AG08395 (cell line): Measurements from ENCODE around the gene SLC7A7.
"Not testable (repeated sequence)": the region's sequence is repeated elsewhere in the genome, so short reads cannot be mapped to it uniquely, and the experiment has no call there.

Experiments
- DNase-seq: peaks from one replicate; pipeline ENCODE4 v3.0.0; 2012; ENCODE audit warnings: mixed read lengths, low spot score

SLC7A7 gene

DNA sequence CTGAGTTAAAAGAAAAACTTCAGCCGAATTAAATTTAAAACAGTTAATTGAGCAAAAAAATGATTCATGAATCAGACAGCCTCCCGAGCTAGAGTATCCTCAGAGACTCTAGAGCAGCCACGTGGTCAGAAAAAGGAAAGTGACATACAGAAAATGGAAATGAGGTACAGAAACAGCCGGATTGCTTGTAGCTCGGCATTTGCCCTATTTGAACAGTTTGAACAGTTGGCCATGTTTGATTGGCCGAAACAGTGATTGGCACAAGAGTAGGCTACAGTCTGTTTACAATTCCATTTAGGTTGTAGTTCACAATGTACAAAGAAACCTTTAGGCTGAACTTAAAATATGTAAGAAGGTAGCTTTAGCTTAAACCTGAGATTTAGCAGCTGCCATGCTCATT, 61.6 kb downstream of the SLC7A7 start:
- DNase-seq: no peak

DNA sequence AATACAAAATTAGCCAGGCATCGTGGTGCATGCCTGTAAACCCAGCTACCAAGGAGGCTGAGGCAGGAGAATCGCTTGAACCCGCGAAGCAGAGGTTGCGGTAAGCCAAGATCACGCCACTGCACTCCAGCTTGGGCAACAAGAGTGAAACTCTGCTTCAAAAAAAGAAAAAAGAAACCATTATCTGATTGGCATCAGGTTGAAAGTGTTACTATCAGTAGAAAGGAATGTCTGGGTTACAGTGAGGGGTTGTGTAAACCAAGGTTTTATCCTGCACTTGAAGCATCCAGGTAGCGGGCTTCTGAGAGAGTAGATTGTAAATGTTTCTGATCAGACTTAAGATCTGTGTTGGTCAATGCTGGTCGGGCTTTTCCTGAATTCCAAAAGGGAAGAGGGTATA, 62.8 kb downstream of the SLC7A7 start:
- no peak for DNase-seq

DNA sequence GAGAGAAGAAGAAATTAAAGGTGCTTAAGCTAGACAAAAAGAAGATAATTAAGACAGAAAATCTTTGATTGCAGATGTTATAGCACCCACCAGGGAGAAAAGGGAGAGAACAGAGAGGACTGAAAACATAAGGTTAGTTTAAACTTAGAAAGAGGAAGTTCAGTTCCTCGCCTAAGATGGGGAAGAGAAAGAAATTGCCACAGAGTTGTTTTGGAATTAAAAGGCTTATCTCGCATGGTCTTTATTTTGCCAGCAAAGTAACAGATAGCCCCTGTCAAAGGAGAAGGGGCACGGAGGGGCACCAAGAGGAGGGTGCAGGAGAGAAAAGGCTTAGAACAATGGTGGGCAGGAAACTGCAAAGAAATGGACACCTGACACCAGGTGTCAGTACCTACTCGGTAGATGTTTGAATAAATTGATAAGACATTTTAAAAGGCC, 66.6 kb downstream of the SLC7A7 start:
- DNase-seq: no peak

DNA sequence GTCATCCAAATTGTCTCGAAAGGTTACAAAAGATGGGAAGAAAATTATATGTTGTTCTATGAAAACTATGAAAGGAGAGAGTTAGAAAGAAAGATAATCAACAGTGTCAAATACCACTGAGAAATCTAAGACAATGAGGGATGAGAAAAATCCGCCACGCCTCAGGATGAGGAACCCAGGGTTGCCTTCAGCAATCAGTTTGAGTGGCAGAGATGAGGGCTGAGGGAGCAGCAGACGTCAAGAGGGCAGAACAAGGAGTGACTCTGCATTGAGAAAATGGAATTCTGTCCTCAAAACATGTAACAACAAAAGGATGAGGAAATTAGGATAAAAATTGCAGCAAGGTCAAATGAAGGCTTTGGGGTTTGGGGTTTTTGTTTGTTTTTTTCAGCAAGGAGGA, 67.0 kb downstream of the SLC7A7 start:
- no peak for DNase-seq

DNA sequence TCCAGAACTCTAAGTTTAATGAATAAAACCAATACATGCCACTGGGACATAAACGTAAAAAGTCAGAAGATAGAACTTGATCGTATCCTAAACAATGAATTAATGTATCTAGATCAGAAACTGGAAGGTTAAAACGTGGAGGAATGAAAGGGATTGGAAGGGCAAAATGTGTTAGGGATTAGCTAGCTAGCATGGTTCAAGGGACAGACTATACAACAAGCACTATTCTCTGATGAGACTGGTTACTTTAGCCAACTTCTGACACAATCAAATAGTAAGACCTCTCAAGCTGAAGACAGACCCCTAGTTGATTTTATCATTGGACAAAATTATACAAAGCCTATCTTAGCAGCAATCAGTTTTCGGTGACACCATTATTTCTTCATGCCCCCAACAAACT, 67.5 kb downstream of the SLC7A7 start:
- no peak for DNase-seq

DNA sequence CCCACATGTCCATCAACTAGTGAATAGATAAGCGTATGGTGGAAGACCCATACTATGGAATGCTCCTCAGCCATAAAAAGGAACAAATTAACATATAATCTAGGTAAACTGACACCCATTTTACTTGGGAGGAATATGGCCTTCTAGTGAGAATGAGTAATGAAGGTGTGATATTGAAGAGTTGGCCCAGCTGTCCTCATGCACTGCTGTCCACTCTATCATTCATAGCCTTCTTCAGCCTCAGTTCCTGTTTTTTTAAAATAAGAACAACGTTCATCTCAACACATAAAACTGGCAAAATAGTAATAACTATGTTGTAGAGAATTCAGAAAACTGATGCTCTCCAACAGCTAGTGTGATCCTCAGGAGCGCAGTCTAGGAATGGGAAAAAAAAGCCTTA, 75.2 kb downstream of the SLC7A7 start:
- no peak for DNase-seq

DNA sequence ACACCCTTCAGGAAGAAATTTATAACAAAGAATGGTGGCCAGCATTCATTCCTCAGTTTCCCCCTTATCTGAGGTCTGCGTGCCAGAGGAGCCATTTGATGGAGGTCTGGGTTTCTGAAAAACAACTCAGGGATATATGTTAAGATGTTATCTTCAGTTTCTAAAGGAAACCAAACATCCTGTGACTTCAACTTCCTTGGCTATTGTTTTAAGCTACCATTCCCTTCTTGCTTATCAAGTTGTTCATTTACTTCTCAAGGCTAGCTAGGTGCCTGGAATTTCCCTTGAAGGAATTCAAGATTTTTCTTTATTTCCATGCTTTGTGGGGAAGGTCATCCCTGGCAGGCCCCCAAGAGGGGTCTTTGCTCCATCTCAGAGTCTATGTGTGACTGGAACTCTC, 75.8 kb downstream of the SLC7A7 start:
- no peak for DNase-seq

DNA sequence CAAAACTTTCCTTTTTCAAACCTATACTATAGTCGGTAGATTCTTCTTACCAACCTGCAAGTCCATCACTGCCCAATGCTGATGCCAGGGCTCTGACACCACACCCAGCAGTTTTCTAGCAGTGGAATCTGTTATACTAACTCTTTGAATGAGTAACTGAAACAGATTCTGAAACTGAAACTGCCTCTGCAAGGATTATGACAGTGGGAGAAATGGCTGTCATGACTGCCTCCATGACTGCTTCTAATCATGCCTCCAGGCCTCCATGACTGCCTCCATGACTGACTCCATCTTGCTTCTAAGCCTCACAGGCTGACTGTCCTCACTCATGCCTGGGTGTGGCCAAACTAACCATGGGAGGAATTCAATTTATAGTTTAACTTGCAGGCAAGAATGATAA, 78.2 kb downstream of the SLC7A7 start:
- no peak for DNase-seq

DNA sequence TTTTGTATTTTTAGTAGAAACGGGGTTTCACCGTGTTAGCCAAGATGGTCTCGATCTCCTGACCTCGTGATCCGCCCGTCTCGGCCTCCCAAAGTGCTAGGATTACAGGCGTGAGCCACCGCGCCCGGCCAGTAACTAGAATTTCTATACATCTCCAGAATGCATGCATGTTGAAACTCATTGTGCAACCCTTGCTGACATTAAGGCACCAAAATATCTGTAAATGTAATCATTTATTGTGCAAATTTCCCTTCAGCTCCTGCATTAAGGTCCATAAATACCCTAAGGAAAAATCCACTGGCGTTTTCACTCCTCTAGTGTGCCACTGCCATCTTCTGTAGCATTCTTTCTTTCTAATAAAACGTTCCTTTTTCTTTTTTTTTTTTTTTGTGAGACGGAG, 78.9 kb downstream of the SLC7A7 start:
- not testable (repeated sequence) for DNase-seq

DNA sequence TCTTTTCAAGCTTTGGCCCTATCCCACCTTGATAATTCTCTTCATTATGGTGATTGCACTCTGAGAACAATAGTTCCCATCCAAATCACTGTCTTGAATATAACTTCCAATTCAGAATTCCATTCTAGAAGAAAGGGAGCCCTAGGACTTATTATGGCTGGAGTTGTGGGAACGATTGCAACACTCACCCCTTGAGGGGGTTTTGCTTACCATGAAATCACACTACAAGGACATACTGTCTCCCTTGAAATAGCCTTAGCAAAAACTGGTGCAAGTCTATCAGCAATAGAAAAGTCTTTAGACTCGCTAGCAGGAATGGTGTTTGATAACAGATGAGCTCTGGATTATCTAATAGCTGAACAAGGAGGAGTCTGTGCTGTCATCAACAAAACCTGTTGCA, 80.1 kb downstream of the SLC7A7 start:
- DNase-seq: no peak

DNA sequence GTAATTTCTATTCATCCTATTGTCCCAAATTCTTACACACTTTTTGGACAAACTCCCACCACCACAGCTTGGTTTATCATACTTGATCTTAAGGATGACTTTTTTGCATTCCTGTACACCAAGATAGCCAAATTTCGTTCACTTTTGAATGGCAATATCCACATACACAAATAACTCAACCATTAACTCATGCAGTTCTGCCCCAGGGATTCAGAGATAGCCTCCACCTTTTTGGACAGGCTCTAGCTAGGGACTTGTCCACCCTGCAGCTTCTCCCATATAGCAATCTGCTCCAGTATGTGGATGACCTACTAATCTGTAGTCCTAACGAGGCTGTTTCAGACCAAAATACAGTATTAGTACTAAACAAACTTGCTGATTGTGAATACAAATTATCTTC, 81.4 kb downstream of the SLC7A7 start:
- DNase-seq: no peak

DNA sequence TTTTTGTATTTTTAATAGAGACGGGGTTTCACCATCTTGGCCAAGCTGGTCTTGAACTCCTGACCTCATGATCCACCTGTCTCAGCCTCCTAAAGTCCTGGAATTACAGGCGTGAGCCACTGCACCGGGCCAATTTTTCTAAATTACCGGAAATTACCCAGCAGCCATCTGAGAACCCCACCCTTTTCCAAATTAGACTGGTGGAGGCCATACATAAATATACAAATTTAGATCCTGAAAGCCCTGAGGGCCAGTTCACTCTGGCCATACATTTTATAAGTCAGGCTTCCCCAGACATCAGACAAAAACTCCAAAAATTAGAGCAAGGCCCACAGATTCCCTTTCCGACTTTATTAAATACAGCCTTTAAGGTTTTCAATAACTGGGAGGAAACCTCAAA, 83.2 kb downstream of the SLC7A7 start:
- DNase-seq: not testable (repeated sequence)

DNA sequence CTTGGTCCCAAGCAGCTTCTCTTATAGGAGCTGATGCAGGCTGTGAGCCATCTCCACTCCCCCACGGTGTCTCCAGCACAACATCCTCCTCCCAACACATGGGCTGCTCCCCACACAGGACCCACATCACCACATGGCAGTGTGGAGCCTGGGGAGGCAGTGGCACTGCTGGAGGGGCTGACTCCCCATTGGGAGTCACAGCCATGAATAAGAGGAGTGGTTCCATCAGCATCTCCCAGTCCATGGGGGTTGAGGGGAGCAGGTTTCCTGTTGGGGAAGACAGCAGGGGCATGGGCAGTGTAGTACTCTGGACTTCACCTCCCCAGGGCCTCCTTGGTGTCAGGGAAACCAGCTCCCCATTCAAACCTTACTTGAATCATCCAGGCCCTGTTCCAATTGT, 89.2 kb downstream of the SLC7A7 start:
- no peak for DNase-seq

DNA sequence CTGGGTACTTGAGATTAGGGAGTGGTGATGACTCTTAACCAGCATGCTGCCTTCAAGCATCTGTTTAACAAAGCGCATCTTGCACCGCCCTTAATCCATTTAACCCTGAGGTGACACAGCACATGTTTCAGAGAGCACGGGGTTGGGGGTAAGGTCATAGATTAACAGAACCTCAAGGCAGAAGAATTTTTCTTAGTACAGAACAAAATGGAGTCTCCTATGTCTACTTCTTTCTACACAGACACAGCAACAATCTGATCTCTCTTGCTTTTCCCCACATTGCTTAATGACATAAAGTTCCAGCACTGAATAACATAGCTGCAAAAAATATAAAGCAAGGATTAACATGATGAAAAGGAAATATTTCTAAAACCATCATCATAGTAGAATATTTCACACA, 89.9 kb downstream of the SLC7A7 start:
- DNase-seq: not testable (repeated sequence)

DNA sequence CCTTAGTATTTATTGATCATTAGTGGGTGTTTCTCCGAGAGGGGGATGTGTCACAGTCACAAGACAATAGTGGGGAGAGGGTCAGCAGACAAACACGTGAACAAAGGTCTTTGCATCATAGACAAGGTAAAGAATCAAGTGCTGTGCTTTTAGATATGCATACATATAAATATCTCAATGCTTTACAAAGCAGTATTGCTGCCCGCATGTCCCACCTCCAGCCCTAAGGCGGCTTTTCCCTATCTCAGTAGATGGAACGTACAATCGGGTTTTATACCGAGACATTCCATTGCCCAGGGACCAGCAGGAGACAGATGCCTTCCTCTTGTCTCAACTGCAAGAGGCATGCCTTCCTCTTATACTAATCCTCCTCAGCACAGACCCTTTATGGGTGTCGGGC, 90.4 kb downstream of the SLC7A7 start:
- DNase-seq: not testable (repeated sequence)

DNA sequence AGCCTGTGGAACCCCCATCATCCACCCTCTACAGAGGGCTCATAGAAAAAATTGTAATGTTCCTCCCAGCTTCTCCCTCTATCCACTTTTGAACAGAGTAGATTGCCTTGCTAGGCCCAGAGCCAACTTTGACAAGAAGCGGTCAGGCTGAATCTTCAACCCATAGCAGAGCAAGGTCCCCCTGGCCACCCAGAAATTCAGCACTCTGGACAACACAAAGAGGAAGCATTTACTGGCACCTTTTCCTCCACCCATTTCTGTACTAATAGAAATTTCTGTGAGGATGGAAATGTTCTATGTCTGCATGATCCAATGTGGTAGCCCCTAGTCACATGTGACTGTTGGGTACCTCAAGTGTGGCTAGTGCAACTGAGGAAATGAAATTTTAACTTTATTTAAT, 91.4 kb downstream of the SLC7A7 start:
- no peak for DNase-seq
